H1 (cell line): Measurements from ENCODE around the gene CTXN3. TPM values are rescaled to one million over a fixed set of nuclear protein-coding genes. Genes with fewer than 3 reads are reported as not detected.

Source experiments
- CTCF ChIA-PET: fragments of 300-600 bp; sonication (Branson Sonifier 250); formaldehyde crosslinking; loops from one replicate; lab custom pipeline; 2021; ENCODE audit not compliant: partially characterized antibody; lab: Charles Lee
- POLR2A ChIA-PET: fragments of 300-600 bp; sonication (Branson Sonifier 250); formaldehyde crosslinking; loops from one replicate; lab custom pipeline; 2021; ENCODE audit warnings: inconsistent platforms; ENCODE audit not compliant: partially characterized antibody; lab: Charles Lee
- DNase-seq, 2 experiments: peaks; one replicate each; pipeline versions ENCODE4 v3.0.0 to v3.0.0-alpha.2; 2010 to 2022; ENCODE audit warnings: low spot score in 2 of 2, low read depth in 1 of 2, mixed read lengths in 1 of 2
- FAIRE-seq: peaks from 2 replicates; lab custom pipeline; 2011; peaks lifted over from hg19 to GRCh38; lab: Jason Lieb, UNC
- H2AFZ ChIP-seq: 2 replicates; pipeline ENCODE4 v1.8.1; 2012; ENCODE audit warnings: low read length, inconsistent platforms
- H2AK5ac ChIP-seq: 2 replicates; pipeline ENCODE4 v1.6.1; 2013; ENCODE audit warnings: low read depth, low read length
- H2BK120ac ChIP-seq: replicated peaks from 2 replicates; pipeline ENCODE3; 2013; ENCODE audit warnings: low read depth, low read length, inconsistent platforms
- H2BK12ac ChIP-seq: 2 replicates; pipeline ENCODE4 v1.6.1; 2013; ENCODE audit warnings: low read depth, low read length
- H2BK15ac ChIP-seq: 2 replicates; pipeline ENCODE4 v1.6.1; 2013; ENCODE audit warnings: low read length
- H2BK20ac ChIP-seq: 2 replicates; pipeline ENCODE4 v1.6.1; 2013; ENCODE audit warnings: low read length
- H2BK5ac ChIP-seq: 2 replicates; pipeline ENCODE4 v1.6.1; 2013; ENCODE audit warnings: low read depth, low read length
- H3K14ac ChIP-seq: 2 replicates; pipeline ENCODE4 v1.6.1; 2013; ENCODE audit warnings: inconsistent platforms; ENCODE audit not compliant: insufficient read length
- H3K18ac ChIP-seq: 2 replicates; pipeline ENCODE4 v1.6.1; 2013; ENCODE audit warnings: low read length; ENCODE audit errors: extremely low read depth
- H3K23ac ChIP-seq: 2 replicates; pipeline ENCODE4 v1.6.1; 2013; ENCODE audit warnings: inconsistent platforms; ENCODE audit not compliant: insufficient read length
- H3K23me2 ChIP-seq: 2 replicates; pipeline ENCODE4 v1.6.1; 2013; ENCODE audit warnings: low read depth, low read length
- H3K27ac ChIP-seq: 2 replicates; pipeline ENCODE4 v1.6.1; 2011; ENCODE audit warnings: low read depth, low read length, inconsistent platforms
- H3K27me3 ChIP-seq, 4 experiments: replicated peaks in 1 of 4; 1 replicate in 1 of 4; 2 replicates in 3 of 4; pipeline versions ENCODE4 v1.6.1 to v1.8.1; 2011 to 2013; ENCODE audit warnings: low read length in 3 of 4, mild to moderate bottlenecking in 3 of 4, inconsistent platforms in 2 of 4, mixed read lengths in 2 of 4, moderate library complexity in 1 of 4; ENCODE audit not compliant: control insufficient read depth in 3 of 4, insufficient read depth in 3 of 4; ENCODE audit errors: extremely low read depth in 1 of 4
- H3K36me3 ChIP-seq, 4 experiments: 2 replicates each; pipeline versions ENCODE4 v1.6.1 to v1.8.1; 2011 to 2013; ENCODE audit warnings: mild to moderate bottlenecking in 4 of 4, low read length in 3 of 4, moderate library complexity in 2 of 4, control low read depth in 1 of 4, inconsistent platforms in 1 of 4; ENCODE audit not compliant: insufficient read depth in 4 of 4, control insufficient read depth in 2 of 4
- H3K4ac ChIP-seq: replicated peaks from 2 replicates; pipeline ENCODE3; 2013; ENCODE audit warnings: low read length, low read depth, mixed read lengths, inconsistent platforms; ENCODE audit not compliant: insufficient read length
- H3K4me1 ChIP-seq, 4 experiments: replicated peaks in 1 of 4; 1 replicate in 1 of 4; 2 replicates in 3 of 4; pipeline versions ENCODE4 v1.6.1 to v1.8.1; 2011 to 2013; ENCODE audit warnings: low read length in 3 of 4, inconsistent platforms in 2 of 4, mixed read lengths in 1 of 4; ENCODE audit not compliant: insufficient read depth in 4 of 4, control insufficient read depth in 3 of 4
- H3K4me2 ChIP-seq, 2 experiments: 2 replicates each; pipeline versions ENCODE4 v1.6.1 to v1.8.1; 2011 to 2013; ENCODE audit warnings: low read depth in 2 of 2, low read length in 2 of 2, control low read depth in 1 of 2, inconsistent platforms in 1 of 2, mild to moderate bottlenecking in 1 of 2; ENCODE audit not compliant: insufficient read depth in 1 of 2
- H3K4me3 ChIP-seq, 4 experiments: fragments of 200-600, 300-600 bp in 1 of 4; sonication (generic), shearing (Covaris generic), sonication (Bioruptor Twin) in 1 of 4; 2 replicates each; pipeline versions ENCODE4 v1.5.1 to v1.8.1; 2011 to 2016; ENCODE audit warnings: low read length in 4 of 4, low read depth in 3 of 4, control low read depth in 2 of 4, inconsistent platforms in 2 of 4, mild to moderate bottlenecking in 2 of 4, mixed read lengths in 1 of 4, moderate library complexity in 1 of 4; ENCODE audit not compliant: insufficient read depth in 2 of 4; ENCODE audit errors: extremely low read depth in 1 of 4
- H3K56ac ChIP-seq: replicated peaks from 2 replicates; pipeline ENCODE3; 2013; ENCODE audit warnings: low read depth, mild to moderate bottlenecking, mixed read lengths, low read length, inconsistent platforms; ENCODE audit not compliant: insufficient read length
- H3K79me1 ChIP-seq: 2 replicates; pipeline ENCODE4 v1.6.1; 2013; ENCODE audit warnings: low read depth, low read length, control low read depth
- H3K79me2 ChIP-seq, 2 experiments: 2 replicates each; pipeline versions ENCODE4 v1.6.1 to v1.8.1; 2012 to 2013; ENCODE audit warnings: low read length in 2 of 2, mild to moderate bottlenecking in 2 of 2, inconsistent platforms in 1 of 2; ENCODE audit not compliant: insufficient read depth in 2 of 2, control insufficient read depth in 1 of 2
- H3K9ac ChIP-seq, 4 experiments: replicated peaks in 1 of 4; 1 replicate in 1 of 4; 2 replicates in 3 of 4; pipeline versions ENCODE4 v1.6.1 to v1.8.1; 2011 to 2013; ENCODE audit warnings: low read depth in 3 of 4, low read length in 3 of 4, control low read depth in 2 of 4, mild to moderate bottlenecking in 2 of 4, moderate library complexity in 2 of 4, inconsistent platforms in 1 of 4; ENCODE audit errors: extremely low read depth in 1 of 4
- H3K9me3 ChIP-seq, 2 experiments: 2 replicates each; pipeline versions ENCODE4 v1.6.1 to v1.8.1; 2012 to 2013; ENCODE audit warnings: mild to moderate bottlenecking in 2 of 2, moderate library complexity in 2 of 2, control low read depth in 1 of 2, inconsistent platforms in 1 of 2, low read depth in 1 of 2, low read length in 1 of 2, mixed read lengths in 1 of 2; ENCODE audit not compliant: insufficient read depth in 2 of 2
- H4K20me1 ChIP-seq, 2 experiments: replicated peaks in 1 of 2; 2 replicates each; pipeline versions ENCODE3 to v1.8.1; 2011 to 2013; ENCODE audit warnings: inconsistent platforms in 2 of 2, low read length in 2 of 2, mild to moderate bottlenecking in 1 of 2; ENCODE audit not compliant: insufficient read depth in 2 of 2, control insufficient read depth in 1 of 2
- H4K5ac ChIP-seq: 2 replicates; pipeline ENCODE4 v1.6.1; 2013; ENCODE audit warnings: low read length, low read depth, mixed read lengths, inconsistent platforms; ENCODE audit not compliant: insufficient read length
- H4K8ac ChIP-seq: 2 replicates; pipeline ENCODE4 v1.8.0; 2013; ENCODE audit warnings: mild to moderate bottlenecking, moderate library complexity, low read length, inconsistent platforms; ENCODE audit not compliant: insufficient read depth; ENCODE audit errors: extremely low read depth
- H4K91ac ChIP-seq: replicated peaks from 2 replicates; pipeline ENCODE3; 2013; ENCODE audit warnings: low read length, mixed read lengths, inconsistent platforms; ENCODE audit not compliant: insufficient read length
- EP300 ChIP-seq, 2 experiments: IDR thresholded peaks; 1 replicate in 1 of 2; 2 replicates in 1 of 2; pipeline ENCODE4 v1.6.1; 2011 to 2012; ENCODE audit warnings: low read depth in 2 of 2, low read length in 2 of 2, mild to moderate bottlenecking in 2 of 2, borderline replicate concordance in 1 of 2, inconsistent platforms in 1 of 2, moderate library complexity in 1 of 2
- FOSL1 ChIP-seq: IDR thresholded peaks from 2 replicates; pipeline ENCODE4 v1.6.1; 2011; ENCODE audit warnings: mild to moderate bottlenecking, low read depth, low read length, moderate library complexity; ENCODE audit not compliant: insufficient read depth
- KDM4A ChIP-seq: IDR thresholded peaks from one replicate; pipeline ENCODE4 v1.7.1; 2012; ENCODE audit warnings: low read depth, mild to moderate bottlenecking, moderate library complexity, low read length, inconsistent platforms; ENCODE audit not compliant: severe bottlenecking
- MAFK ChIP-seq: IDR thresholded peaks from 2 replicates; pipeline ENCODE4 v1.6.1; 2012; ENCODE audit warnings: low read depth, mild to moderate bottlenecking, improper control_type of control experiment, low read length
- PHF8 ChIP-seq: fragments of 200-600 bp; sonication (generic); conservative IDR thresholded peaks from 2 replicates; pipeline ENCODE4 v1.7.1; 2012; ENCODE audit warnings: low read depth, mild to moderate bottlenecking, inconsistent platforms, low read length, moderate library complexity
- RXRA ChIP-seq: IDR thresholded peaks from 2 replicates; pipeline ENCODE4 v1.6.1; 2011; ENCODE audit warnings: low read depth, mild to moderate bottlenecking, low read length, moderate library complexity; ENCODE audit not compliant: insufficient read depth
- SAP30 ChIP-seq: fragments of 300-600 bp; sonication (generic); IDR thresholded peaks from 2 replicates; pipeline ENCODE4 v1.7.1; 2012; ENCODE audit warnings: low read length, moderate library complexity, mild to moderate bottlenecking, inconsistent platforms; ENCODE audit not compliant: insufficient read depth, insufficient replicate concordance
- SIN3A ChIP-seq, 2 experiments: IDR thresholded peaks in 1 of 2; conservative IDR thresholded peaks in 1 of 2; 2 replicates each; pipeline ENCODE4 v1.6.1; 2011 to 2012; ENCODE audit warnings: low read length in 2 of 2, improper control_type of control experiment in 1 of 2, low read depth in 1 of 2, mild to moderate bottlenecking in 1 of 2
- SIX5 ChIP-seq: IDR thresholded peaks from 2 replicates; pipeline ENCODE4 v1.6.1; 2011; ENCODE audit warnings: mild to moderate bottlenecking, low read depth, low read length
- SRF ChIP-seq: IDR thresholded peaks from 2 replicates; pipeline ENCODE4 v1.6.1; 2011; ENCODE audit warnings: mild to moderate bottlenecking, low read depth, low read length, moderate library complexity
- TAF7 ChIP-seq: optimal IDR thresholded peaks from 2 replicates; pipeline ENCODE3; 2011; ENCODE audit warnings: low read depth, mild to moderate bottlenecking, inconsistent platforms, low read length, moderate library complexity, borderline replicate concordance
- YY1 ChIP-seq: IDR thresholded peaks from 2 replicates; pipeline ENCODE4 v1.6.1; 2011; ENCODE audit warnings: low read depth, mild to moderate bottlenecking, low read length
- WGBS, 2 experiments: shearing (Covaris generic) in 1 of 2; methylation state at CpG; one replicate each; pipeline versions ENCODE4 v1.1.6 to v1.1.7; 2013 to 2015; ENCODE audit warnings: low lambda C conversion rate in 2 of 2, mixed read lengths in 2 of 2, inconsistent platforms in 1 of 2, low coverage in 1 of 2, missing lambda C conversion rate in 1 of 2; ENCODE audit not compliant: insufficient replicate concordance in 2 of 2, insufficient coverage in 1 of 2, insufficient read length in 1 of 2; ENCODE audit errors: extremely low coverage in 1 of 2, missing lambda C conversion rate in 1 of 2; 5-methylcytosine and 5-hydroxymethylcytosine counted together
- polyA plus RNA-seq, 7 experiments: library from polyadenylated mRNA; depleted of rRNA in 3 of 7; stranded (reverse) in 5 of 7; unstranded in 2 of 7; fragments of >200 nt in 5 of 7; fragments of 200-250 nt in 2 of 7; gene quantifications; 1 replicate in 5 of 7; 2 replicates in 1 of 7; 4 replicates in 1 of 7; pipeline versions ENCODE4 v1.2.1 to v1.2.3, GENCODE V29; 2011 to 2013; ENCODE audit warnings: missing spikeins in 2 of 7, mixed read lengths in 2 of 7
- total RNA-seq: library from RNA; stranded (reverse); fragmentation: NEBNext Ultra II Directional; extraction: Animal tissue kit (Norgen Biotek cat#: 25700); gene quantifications from 2 replicates; pipeline ENCODE4 v1.2.1, GENCODE V29; 2021
- TF ChIP-seq, protein P1 (sequence below): IDR thresholded peaks from 2 replicates; pipeline ENCODE4 v1.6.1; 2012; ENCODE audit warnings: inconsistent platforms

CTXN3 gene
- total and polyA plus RNA-seq, 2 of the 8 experiments (the other 6 are each of a cell fraction or from before 2014, with no cell fraction given): 0.05 TPM; not detected in 1

DNA sequence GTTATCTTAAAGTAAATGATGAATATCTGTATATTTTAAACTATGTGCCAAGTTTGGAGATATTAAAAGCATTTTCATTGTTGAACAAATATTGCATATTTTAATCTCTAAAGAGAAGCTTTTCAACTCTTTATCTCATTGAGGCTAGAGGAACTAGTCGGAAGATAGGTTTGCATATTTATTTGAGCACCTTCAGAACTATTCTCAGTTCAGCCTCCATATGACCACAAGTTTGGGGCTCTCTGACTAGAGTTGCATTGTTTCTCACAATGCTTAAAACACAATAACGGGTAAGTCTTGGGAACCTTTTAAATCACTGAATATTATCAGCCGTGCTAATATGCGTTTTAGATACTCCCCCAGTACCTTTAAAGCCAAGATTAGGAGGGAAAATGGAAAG, 47.3 kb upstream of the CTXN3 start:
- no peak overlapping the region for H2BK5ac ChIP-seq
- no peaks in the 10 kb centered on the region for H3K23me2 ChIP-seq
- no peaks in the 10 kb centered on the region for H3K9me3 ChIP-seq
- no peak overlapping the region for H2BK20ac ChIP-seq
- H3K14ac ChIP-seq: no peak overlapping the region
- no peak overlapping the region for H4K91ac ChIP-seq
- DNase-seq: no peak
- H3K56ac ChIP-seq: no peak overlapping the region
- H3K4me1 ChIP-seq: peaks cover 0 to 8% (median 0%) of the 10 kb centered on the region in 4 experiments; a peak in 1 of 7 replicates
- H2BK120ac ChIP-seq: no peak overlapping the region
- H3K18ac ChIP-seq: no peak overlapping the region
- no peak overlapping the region for H4K5ac ChIP-seq
- H3K27ac ChIP-seq: no peak overlapping the region
- H2BK12ac ChIP-seq: no peak overlapping the region
- no peaks in the 10 kb centered on the region for H3K79me2 ChIP-seq
- H3K23ac ChIP-seq: no peak overlapping the region
- ChIA-PET POLR2A (no interaction called here), CTCF (interaction anchor here (0.7 to 1.7 kb wide), 3 partner anchors 109 to 497 kb away, joined by 4 to 7 read pairs (median 4); no protein-coding TSS in a partner anchor)
- no peaks in the 10 kb centered on the region for H3K36me3 ChIP-seq
- no peak overlapping the region for H3K4me2 ChIP-seq
- H4K20me1 ChIP-seq: no peaks in the 10 kb centered on the region
- no peak overlapping the region for H3K9ac ChIP-seq
- H3K79me1 ChIP-seq: no peaks in the 10 kb centered on the region
- WGBS, 2 experiments: 89% methylated on average over 4 of the region's 4 CpGs; no CpG with 5 or more reads in 1 of the 2 experiments
- H2AFZ ChIP-seq: no peak overlapping the region
- no peaks in the 10 kb centered on the region for H3K27me3 ChIP-seq
- FAIRE-seq: no peak
- H3K4me3 ChIP-seq: no peak overlapping the region
- no peak overlapping the region for H3K4ac ChIP-seq
- H4K8ac ChIP-seq: no peak overlapping the region
- H2BK15ac ChIP-seq: no peak overlapping the region
- H2AK5ac ChIP-seq: no peak overlapping the region
- TF ChIP-seq YY1: no peak
- TF ChIP-seq EP300 (IDR thresholded peaks at IDR 0.05; ENCODE audit: borderline replicate concordance in 1 of 2, low read depth in 2 of 2, low read length in 2 of 2): no peak
- TF ChIP-seq SIX5: no peak
- TF ChIP-seq PHF8: no peak
- no peak for TF ChIP-seq MAFK
- no peak for TF ChIP-seq RXRA
- no peak for TF ChIP-seq TAF7
- no peak for TF ChIP-seq SAP30
- TF ChIP-seq FOSL1: no peak
- TF ChIP-seq SIN3A (conservative IDR thresholded peaks at IDR 0.05 in 1 of 2, IDR thresholded peaks at IDR 0.05 in 1 of 2; ENCODE audit: low read depth in 1 of 2, low read length in 2 of 2): no peak
- TF ChIP-seq, protein P1, sequence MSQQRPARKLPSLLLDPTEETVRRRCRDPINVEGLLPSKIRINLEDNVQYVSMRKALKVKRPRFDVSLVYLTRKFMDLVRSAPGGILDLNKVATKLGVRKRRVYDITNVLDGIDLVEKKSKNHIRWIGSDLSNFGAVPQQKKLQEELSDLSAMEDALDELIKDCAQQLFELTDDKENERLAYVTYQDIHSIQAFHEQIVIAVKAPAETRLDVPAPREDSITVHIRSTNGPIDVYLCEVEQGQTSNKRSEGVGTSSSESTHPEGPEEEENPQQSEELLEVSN: no peak
- TF ChIP-seq KDM4A: no peak
- TF ChIP-seq SRF: no peak
